ENCODE results near the gene MGST2. TPM values are rescaled to one million over a fixed set of nuclear protein-coding genes. Genes with fewer than 3 reads are reported as not detected.

Gene MGST2
- total RNA-seq, 1 donor, result 3.6 TPM

DNA sequence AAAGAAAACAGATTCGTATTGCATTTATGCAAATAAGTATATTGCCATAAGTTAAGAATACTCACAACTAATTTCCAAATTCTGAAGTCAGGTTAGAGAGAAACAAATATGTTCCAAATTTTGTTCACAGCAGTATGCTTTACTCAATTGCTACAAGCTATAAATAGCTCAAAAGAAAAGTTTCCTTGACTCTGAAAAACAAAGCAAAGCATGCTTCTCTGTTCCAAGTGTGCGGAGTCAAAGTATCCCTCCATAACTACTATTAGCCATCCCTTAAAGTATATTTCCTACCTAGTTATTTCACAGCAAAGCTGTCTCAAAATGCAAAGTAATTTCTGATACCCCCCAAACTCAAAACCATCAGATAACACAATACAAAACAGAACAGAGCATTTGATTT lies 47.3 kb downstream of the MGST2 start:
- no peak overlapping the region for H3K4me3 ChIP-seq (ENCODE audit: low read depth, low read length)
- DNase-seq (ENCODE audit: low read depth), result no peak
- TF ChIP-seq, protein P1, sequence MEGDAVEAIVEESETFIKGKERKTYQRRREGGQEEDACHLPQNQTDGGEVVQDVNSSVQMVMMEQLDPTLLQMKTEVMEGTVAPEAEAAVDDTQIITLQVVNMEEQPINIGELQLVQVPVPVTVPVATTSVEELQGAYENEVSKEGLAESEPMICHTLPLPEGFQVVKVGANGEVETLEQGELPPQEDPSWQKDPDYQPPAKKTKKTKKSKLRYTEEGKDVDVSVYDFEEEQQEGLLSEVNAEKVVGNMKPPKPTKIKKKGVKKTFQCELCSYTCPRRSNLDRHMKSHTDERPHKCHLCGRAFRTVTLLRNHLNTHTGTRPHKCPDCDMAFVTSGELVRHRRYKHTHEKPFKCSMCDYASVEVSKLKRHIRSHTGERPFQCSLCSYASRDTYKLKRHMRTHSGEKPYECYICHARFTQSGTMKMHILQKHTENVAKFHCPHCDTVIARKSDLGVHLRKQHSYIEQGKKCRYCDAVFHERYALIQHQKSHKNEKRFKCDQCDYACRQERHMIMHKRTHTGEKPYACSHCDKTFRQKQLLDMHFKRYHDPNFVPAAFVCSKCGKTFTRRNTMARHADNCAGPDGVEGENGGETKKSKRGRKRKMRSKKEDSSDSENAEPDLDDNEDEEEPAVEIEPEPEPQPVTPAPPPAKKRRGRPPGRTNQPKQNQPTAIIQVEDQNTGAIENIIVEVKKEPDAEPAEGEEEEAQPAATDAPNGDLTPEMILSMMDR (IDR thresholded peaks at IDR 0.05; ENCODE audit: insufficient read depth, low read length), result no peak

DNA sequence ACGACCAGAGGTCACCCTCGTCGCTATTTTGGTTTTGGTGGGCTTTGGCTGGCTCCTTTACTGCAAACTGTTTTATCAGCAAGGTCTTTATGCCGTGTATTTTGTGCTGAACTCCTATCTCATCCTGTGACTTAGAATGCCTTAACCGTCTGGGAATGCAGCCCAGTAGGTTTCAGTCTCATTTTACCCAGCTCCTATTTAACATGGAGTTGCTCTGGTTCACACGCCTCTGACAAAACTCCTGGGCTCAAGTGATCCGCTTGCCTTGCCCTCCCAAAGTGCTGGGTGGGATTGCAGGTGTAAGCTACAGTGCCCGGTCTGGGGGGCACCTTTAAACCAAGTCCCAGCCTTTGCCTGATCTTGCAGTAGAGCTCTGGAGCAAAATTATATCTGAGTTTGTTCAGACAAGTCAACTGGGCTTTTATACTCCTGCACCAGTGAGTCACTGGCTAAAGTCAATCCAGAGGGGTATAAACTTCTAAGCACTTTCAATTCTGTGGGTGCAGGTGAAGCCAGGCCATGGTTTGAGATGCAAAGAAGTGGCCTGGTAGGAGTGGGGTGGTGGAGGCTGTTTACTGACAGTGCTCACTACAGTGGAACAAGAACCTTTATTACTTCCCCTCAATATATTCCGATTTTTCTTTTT lies 50.2 kb downstream of the MGST2 start:
- H3K4me3 ChIP-seq (ENCODE audit: low read depth, low read length), result no peak overlapping the region
- TF ChIP-seq, protein P1 (IDR thresholded peaks at IDR 0.05; ENCODE audit: insufficient read depth, low read length), result no peak
- DNase-seq (ENCODE audit: low read depth), result peak; percentile 11

DNA sequence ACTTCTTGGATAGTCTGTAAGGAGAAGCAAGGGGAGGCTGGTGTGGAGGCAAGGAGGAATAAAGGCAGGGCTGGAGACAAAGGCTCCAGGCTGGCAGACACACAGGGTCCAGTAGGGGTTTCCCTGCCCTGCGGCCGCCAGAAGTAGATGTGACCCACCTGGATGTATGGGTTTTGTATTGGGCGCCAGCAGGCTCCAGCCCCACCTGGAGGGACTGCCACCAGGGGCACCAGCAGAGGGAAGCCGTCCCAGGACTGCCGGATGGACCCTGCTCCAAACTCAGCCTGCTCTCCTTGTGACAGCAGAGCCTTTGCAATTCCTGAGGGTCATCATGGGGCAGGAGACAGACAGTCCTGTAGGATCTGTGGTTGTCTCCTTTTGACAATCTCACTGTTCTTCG lies 52.7 kb downstream of the MGST2 start:
- DNase-seq (ENCODE audit: low read depth), result no peak
- no peak overlapping the region for H3K4me3 ChIP-seq (ENCODE audit: low read depth, low read length)
- TF ChIP-seq, protein P1 (IDR thresholded peaks at IDR 0.05; ENCODE audit: insufficient read depth, low read length), result no peak

DNA sequence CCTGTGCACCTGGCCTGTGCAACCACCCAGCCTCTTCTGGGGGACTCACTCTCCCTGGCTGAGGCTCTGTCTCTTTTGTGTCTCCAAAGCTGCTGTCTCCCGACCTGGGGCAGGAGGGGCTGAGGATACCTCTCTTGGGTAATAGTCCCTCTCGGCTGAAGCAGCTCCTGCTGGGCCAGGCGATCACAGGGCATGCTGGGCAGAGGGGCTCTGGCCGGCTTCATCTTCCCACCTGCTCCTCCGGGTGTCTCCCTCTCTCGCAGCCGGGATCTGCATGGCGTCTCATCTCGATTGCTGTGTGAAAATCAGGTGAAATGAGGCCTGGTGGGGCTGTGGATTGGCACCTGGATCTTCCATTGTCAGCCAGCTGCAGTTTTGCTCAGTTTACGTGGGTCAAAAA lies 53.2 kb downstream of the MGST2 start:
- no peak overlapping the region for H3K4me3 ChIP-seq (ENCODE audit: low read depth, low read length)
- no peak for DNase-seq (ENCODE audit: low read depth)
- TF ChIP-seq, protein P1 (IDR thresholded peaks at IDR 0.05; ENCODE audit: insufficient read depth, low read length), result no peak

DNA sequence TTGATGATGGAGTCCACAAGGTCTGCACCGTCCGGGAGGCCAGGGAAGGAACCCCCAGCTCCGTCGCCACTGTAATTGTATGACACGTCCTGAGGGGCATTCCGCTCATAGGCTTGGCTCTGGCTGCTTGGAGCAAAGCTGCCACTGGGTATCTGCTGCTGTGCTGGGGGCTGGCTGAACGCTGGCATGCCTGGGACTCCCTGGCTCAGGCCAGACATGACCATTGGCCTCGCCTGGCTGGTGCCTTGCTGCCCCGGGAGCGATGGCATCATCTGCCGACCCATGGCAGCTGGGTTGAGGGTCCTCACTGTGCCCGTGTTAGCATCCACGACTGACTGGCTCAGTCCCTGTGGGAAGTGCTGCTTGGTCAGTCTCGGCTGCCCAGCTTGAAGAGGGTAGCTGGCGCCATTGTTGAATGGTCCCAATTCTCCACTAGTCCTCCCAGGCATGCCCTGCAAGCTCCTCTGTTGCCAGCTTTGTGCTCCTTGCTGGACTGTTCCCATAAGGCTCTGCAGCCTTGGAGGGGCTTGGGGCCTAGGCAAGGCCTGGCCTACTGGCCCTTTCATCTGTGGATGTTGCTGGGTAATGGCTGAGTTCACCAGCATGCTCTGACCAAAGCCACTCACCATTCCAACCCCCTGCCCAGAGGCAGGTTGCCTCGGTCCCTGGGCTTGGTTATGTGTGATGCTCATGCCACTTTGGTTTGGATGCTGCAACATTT lies 53.9 kb downstream of the MGST2 start:
- no peak overlapping the region for H3K4me3 ChIP-seq (ENCODE audit: low read depth, low read length)
- TF ChIP-seq, protein P1 (IDR thresholded peaks at IDR 0.05; ENCODE audit: insufficient read depth, low read length), result no peak
- no peak for DNase-seq (ENCODE audit: low read depth)

DNA sequence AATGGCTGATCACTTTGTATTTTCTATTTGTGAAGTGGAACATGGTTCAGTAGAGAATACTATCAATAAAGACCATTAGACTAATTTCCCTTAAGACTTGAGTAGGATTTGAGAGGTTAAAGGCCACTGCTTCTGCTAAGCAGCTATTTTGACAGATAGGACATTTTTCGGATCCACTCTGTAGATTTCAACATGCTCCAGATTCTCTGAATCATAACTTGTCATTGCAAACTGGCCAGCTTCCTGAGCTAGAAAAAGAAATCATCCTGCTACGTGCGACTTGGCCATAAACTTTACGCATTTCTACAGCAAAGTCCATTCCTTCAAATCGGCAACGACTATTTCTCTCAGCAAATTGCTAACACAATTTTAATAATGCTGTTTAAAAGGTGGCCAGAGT lies 55.2 kb downstream of the MGST2 start:
- DNase-seq (ENCODE audit: low read depth), result no peak
- TF ChIP-seq, protein P1 (IDR thresholded peaks at IDR 0.05; ENCODE audit: insufficient read depth, low read length), result no peak
- H3K4me3 ChIP-seq (ENCODE audit: low read depth, low read length), result no peak overlapping the region
